Right kidney (tissue), 1 donor: ENCODE results near the gene ACSL6.

Source experiments
- DNase-seq: peaks from one replicate; pipeline ENCODE4 v3.0.0-alpha.2; 2016

Gene ACSL6

GRCh38 chr5:131979816-131980215 lies 31.6 kb downstream of the ACSL6 start:
- DNase-seq, result no peak

GRCh38 chr5:131977212-131977604 lies 34.2 kb downstream of the ACSL6 start:
- no peak for DNase-seq

- DNase-seq, result no peak
These were observed 34.8 kb downstream of the ACSL6 start for GRCh38 chr5:131976414-131977211.

GRCh38 chr5:131974956-131975726 lies 36.3 kb downstream of the ACSL6 start:
- DNase-seq, result no peak

- DNase-seq, result no peak
These were observed 36.9 kb downstream of the ACSL6 start for GRCh38 chr5:131974622-131974955.

- no peak for DNase-seq
These were observed 37.4 kb downstream of the ACSL6 start for GRCh38 chr5:131974016-131974415.

- DNase-seq, result no peak
These were observed 38.3 kb downstream of the ACSL6 start for GRCh38 chr5:131973089-131973712.

GRCh38 chr5:131968396-131968954 lies 43.0 kb downstream of the ACSL6 start:
- DNase-seq, result no peak

GRCh38 chr5:131966551-131966950 lies 44.9 kb downstream of the ACSL6 start:
- DNase-seq, result no peak

- no peak for DNase-seq
These were observed 45.5 kb downstream of the ACSL6 start for GRCh38 chr5:131965826-131966415.

GRCh38 chr5:131959906-131960305 lies 51.6 kb downstream of the ACSL6 start:
- no peak for DNase-seq

GRCh38 chr5:131959136-131959535 lies 52.3 kb downstream of the ACSL6 start:
- DNase-seq, result no peak

GRCh38 chr5:131957721-131958441 lies 53.6 kb downstream of the ACSL6 start:
- no peak for DNase-seq

- no peak for DNase-seq
These were observed 57.5 kb downstream of the ACSL6 start for GRCh38 chr5:131953969-131954368.

GRCh38 chr5:131952301-131952857 lies 59.1 kb downstream of the ACSL6 start:
- DNase-seq, result no peak

- DNase-seq, result no peak
These were observed 60.8 kb downstream of the ACSL6 start for GRCh38 chr5:131950706-131951105.

GRCh38 chr5:131947445-131947844 lies 64.0 kb downstream of the ACSL6 start:
- no peak for DNase-seq

- no peak for DNase-seq
These were observed 65.8 kb downstream of the ACSL6 start, which contains the start of gene MEIKIN for GRCh38 chr5:131945551-131946168. MEIKIN (minus strand) TSS chr5:131945663; CDS start chr5:131945505, 158 bp downstream.

GRCh38 chr5:131944702-131945550 lies 66.5 kb downstream of the ACSL6 start:
- no peak for DNase-seq

GRCh38 chr5:131943916-131944315 lies 67.5 kb downstream of the ACSL6 start:
- DNase-seq, result no peak
